HG02759 (cell line): ENCODE data around the gene HORMAD2.
"Not testable (repeated sequence)": the region's sequence is repeated elsewhere in the genome, so short reads cannot be mapped to it uniquely, and the experiment has no call there.

Experiments used
- ATAC-seq: cut with Tn5 transposase; IDR thresholded peaks from one replicate; pipeline ENCODE4 v1.9.1; 2021; ENCODE audit warnings: mild to moderate bottlenecking, moderate library complexity; ENCODE audit not compliant: unreplicated experiment

The HORMAD2 gene

GRCh38 chr22:30206944-30207343, 126.7 kb downstream of the HORMAD2 start:
- no peak for ATAC-seq

- ATAC-seq, result no peak
Measured at GRCh38 chr22:30208631-30209603, 128.7 kb downstream of the HORMAD2 start.

GRCh38 chr22:30209642-30210041, 129.4 kb downstream of the HORMAD2 start:
- ATAC-seq, result no peak

- no peak for ATAC-seq
Measured at GRCh38 chr22:30210235-30210909, 130.1 kb downstream of the HORMAD2 start.

- ATAC-seq, result no peak
Measured at GRCh38 chr22:30211124-30211820, 131.0 kb downstream of the HORMAD2 start.

- ATAC-seq, result no peak
Measured at GRCh38 chr22:30212363-30212995, 132.2 kb downstream of the HORMAD2 start.

- no peak for ATAC-seq
Measured at GRCh38 chr22:30212996-30213441, 132.8 kb downstream of the HORMAD2 start.

- no peak for ATAC-seq
Measured at GRCh38 chr22:30214703-30215407, 134.6 kb downstream of the HORMAD2 start.

- not testable (repeated sequence) for ATAC-seq
Measured at GRCh38 chr22:30216272-30216671, 136.0 kb downstream of the HORMAD2 start.

- no peak for ATAC-seq
Measured at GRCh38 chr22:30216710-30217109, 136.4 kb downstream of the HORMAD2 start.

- no peak for ATAC-seq
Measured at GRCh38 chr22:30217698-30218560, 137.7 kb downstream of the HORMAD2 start.

GRCh38 chr22:30219049-30219654, 138.9 kb downstream of the HORMAD2 start:
- no peak for ATAC-seq

GRCh38 chr22:30219668-30220278, 139.5 kb downstream of the HORMAD2 start:
- ATAC-seq, result no peak

- ATAC-seq, result no peak
Measured at GRCh38 chr22:30220338-30221012, 140.2 kb downstream of the HORMAD2 start.

GRCh38 chr22:30221121-30221992, 141.1 kb downstream of the HORMAD2 start:
- ATAC-seq, result no peak

- no peak for ATAC-seq
Measured at GRCh38 chr22:30222321-30222720, 142.1 kb downstream of the HORMAD2 start.

- ATAC-seq, result no peak
Measured at GRCh38 chr22:30223303-30223702, 143.0 kb downstream of the HORMAD2 start.
